SK-N-SH (cell line): Measurements from ENCODE around the gene CLK2.

Experiments used
- EZH2phosphoT487 ChIP-seq: fragments of 200-600 bp; sonication (generic); IDR thresholded peaks from 2 replicates; pipeline ENCODE4 v1.6.1; 2017; ENCODE audit warnings: low read depth, mixed run types, mild to moderate bottlenecking, antibody characterized with exemption, moderate library complexity, borderline replicate concordance
- NFIC ChIP-seq: IDR thresholded peaks from 2 replicates; pipeline ENCODE4 v1.4.0; 2012; ENCODE audit warnings: borderline replicate concordance
- TF ChIP-seq, protein P1 (sequence below): IDR thresholded peaks from 2 replicates; pipeline ENCODE4; 2012
- TF ChIP-seq, protein P2 (sequence below): fragments of 200-600 bp; sonication (generic); IDR thresholded peaks from 2 replicates; pipeline ENCODE4 v1.6.1; 2017; ENCODE audit warnings: antibody characterized with exemption, mild to moderate bottlenecking, moderate library complexity

- TF ChIP-seq EZH2phosphoT487 (no peak), NFIC (no peak)
- TF ChIP-seq, protein P1, sequence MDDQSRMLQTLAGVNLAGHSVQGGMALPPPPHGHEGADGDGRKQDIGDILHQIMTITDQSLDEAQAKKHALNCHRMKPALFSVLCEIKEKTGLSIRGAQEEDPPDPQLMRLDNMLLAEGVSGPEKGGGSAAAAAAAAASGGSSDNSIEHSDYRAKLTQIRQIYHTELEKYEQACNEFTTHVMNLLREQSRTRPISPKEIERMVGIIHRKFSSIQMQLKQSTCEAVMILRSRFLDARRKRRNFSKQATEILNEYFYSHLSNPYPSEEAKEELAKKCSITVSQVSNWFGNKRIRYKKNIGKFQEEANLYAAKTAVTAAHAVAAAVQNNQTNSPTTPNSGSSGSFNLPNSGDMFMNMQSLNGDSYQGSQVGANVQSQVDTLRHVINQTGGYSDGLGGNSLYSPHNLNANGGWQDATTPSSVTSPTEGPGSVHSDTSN, result no peak
- TF ChIP-seq, protein P2, sequence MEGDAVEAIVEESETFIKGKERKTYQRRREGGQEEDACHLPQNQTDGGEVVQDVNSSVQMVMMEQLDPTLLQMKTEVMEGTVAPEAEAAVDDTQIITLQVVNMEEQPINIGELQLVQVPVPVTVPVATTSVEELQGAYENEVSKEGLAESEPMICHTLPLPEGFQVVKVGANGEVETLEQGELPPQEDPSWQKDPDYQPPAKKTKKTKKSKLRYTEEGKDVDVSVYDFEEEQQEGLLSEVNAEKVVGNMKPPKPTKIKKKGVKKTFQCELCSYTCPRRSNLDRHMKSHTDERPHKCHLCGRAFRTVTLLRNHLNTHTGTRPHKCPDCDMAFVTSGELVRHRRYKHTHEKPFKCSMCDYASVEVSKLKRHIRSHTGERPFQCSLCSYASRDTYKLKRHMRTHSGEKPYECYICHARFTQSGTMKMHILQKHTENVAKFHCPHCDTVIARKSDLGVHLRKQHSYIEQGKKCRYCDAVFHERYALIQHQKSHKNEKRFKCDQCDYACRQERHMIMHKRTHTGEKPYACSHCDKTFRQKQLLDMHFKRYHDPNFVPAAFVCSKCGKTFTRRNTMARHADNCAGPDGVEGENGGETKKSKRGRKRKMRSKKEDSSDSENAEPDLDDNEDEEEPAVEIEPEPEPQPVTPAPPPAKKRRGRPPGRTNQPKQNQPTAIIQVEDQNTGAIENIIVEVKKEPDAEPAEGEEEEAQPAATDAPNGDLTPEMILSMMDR, result no peak
These were observed 31.3 kb upstream of the CLK2 start for GRCh38 chr1:155304558-155305063.
